K562 (cell line): ENCODE measurements around the gene RBFOX2. TPM values are rescaled to one million over a fixed set of nuclear protein-coding genes. Genes with fewer than 3 reads are reported as not detected.

Experiments used
- ATAC-seq: fragments of 200-7000 bp; cut with Tn5 transposase; 3 replicates; pipeline ENCODE4 v1.9.1; 2020; ENCODE audit warnings: moderate library complexity
- BruUV-seq: library from RNA; stranded (reverse); fragments of 400-500 nt; replicated peaks from 2 replicates; lab custom pipeline; 2021; lab: Mats Ljungman, UMichigan
- CTCF ChIA-PET: fragments of 300-600 bp; formaldehyde crosslinking; extraction: SDS; loops from one replicate; lab custom pipeline; 2021; ENCODE audit warnings: low intra/inter-chr PET ratio; lab: Yijun Ruan, JAX
- POLR2A ChIA-PET: fragments of 300-600, 350-650 bp; sonication (Branson Sonifier 250); formaldehyde crosslinking; extraction: SDS; loops from one replicate; lab custom pipeline; 2021; ENCODE audit warnings: antibody characterized with exemption, inconsistent platforms; lab: Yijun Ruan, JAX
- DNase-seq, 4 experiments: peaks; one replicate each; pipeline versions ENCODE4 v3.0.0 to v3.0.0-alpha.2; 2011 to 2018; ENCODE audit warnings: low spot score in 3 of 4, mixed read lengths in 3 of 4; ENCODE audit errors: extremely low read depth in 1 of 4
- FAIRE-seq: peaks from 2 replicates; lab custom pipeline; 2011; peaks lifted over from hg19 to GRCh38; lab: Jason Lieb, UNC
- H2AFZ ChIP-seq: 2 replicates; pipeline ENCODE4 v1.6.0; 2011; ENCODE audit warnings: low read depth, low read length, control low read depth, inconsistent platforms
- H3K27ac ChIP-seq: fragments of 200-600 bp; 3 replicates; pipeline ENCODE4 v1.8.0; 2011; ENCODE audit warnings: low read depth, mild to moderate bottlenecking, control low read depth, inconsistent platforms, low read length, moderate library complexity, mixed read lengths; ENCODE audit errors: extremely low read depth
- H3K27me3 ChIP-seq, 2 experiments: fragments of 300-600 bp in 1 of 2; 2 replicates in 1 of 2; 3 replicates in 1 of 2; pipeline versions ENCODE4 v1.6.0 to v1.8.0; 2011; ENCODE audit warnings: inconsistent platforms in 2 of 2, low read length in 2 of 2, mild to moderate bottlenecking in 1 of 2, mixed read lengths in 1 of 2, moderate library complexity in 1 of 2; ENCODE audit not compliant: control insufficient read depth in 2 of 2, insufficient read depth in 2 of 2
- H3K36me3 ChIP-seq: fragments of 300-600 bp; 3 replicates; pipeline ENCODE4 v1.8.0; 2011; ENCODE audit warnings: mild to moderate bottlenecking, low read length, inconsistent platforms; ENCODE audit not compliant: control insufficient read depth, insufficient read depth
- H3K4me1 ChIP-seq, 2 experiments: fragments of 200-600 bp in 1 of 2; replicated peaks in 1 of 2; 2 replicates in 1 of 2; 3 replicates in 1 of 2; pipeline versions ENCODE4 v1.5.1 to v1.8.0; 2011; ENCODE audit warnings: inconsistent platforms in 2 of 2, low read length in 2 of 2, mild to moderate bottlenecking in 1 of 2, mixed read lengths in 1 of 2, moderate library complexity in 1 of 2; ENCODE audit not compliant: control insufficient read depth in 2 of 2, insufficient read depth in 2 of 2
- H3K4me2 ChIP-seq: 2 replicates; pipeline ENCODE4 v1.6.1; 2011; ENCODE audit warnings: low read length, control low read depth, inconsistent platforms, mixed read lengths; ENCODE audit not compliant: insufficient read depth
- H3K4me3 ChIP-seq: fragments of 200-600 bp; sonication (generic), shearing (Covaris generic); 2 replicates; pipeline ENCODE4 v1.5.1; 2016; ENCODE audit warnings: control low read depth, inconsistent platforms
- H3K79me2 ChIP-seq: fragments of 200-600 bp; 3 replicates; pipeline ENCODE4 v1.8.0; 2011; ENCODE audit warnings: low read length, inconsistent platforms; ENCODE audit not compliant: control insufficient read depth, insufficient read depth
- H3K9ac ChIP-seq, 2 experiments: 2 replicates each; pipeline versions ENCODE4 v1.6.0 to v1.6.1; 2011; ENCODE audit warnings: low read depth in 2 of 2, low read length in 2 of 2, control low read depth in 1 of 2, inconsistent platforms in 1 of 2, mild to moderate bottlenecking in 1 of 2, mixed read lengths in 1 of 2; ENCODE audit not compliant: insufficient read depth in 1 of 2
- H3K9me1 ChIP-seq: one replicate; pipeline ENCODE4 v1.6.0; 2011; ENCODE audit warnings: inconsistent platforms, mild to moderate bottlenecking, low read length, moderate library complexity; ENCODE audit not compliant: control insufficient read depth, insufficient read depth
- H3K9me3 ChIP-seq: replicated peaks from 2 replicates; pipeline ENCODE4 v1.5.1; 2011; ENCODE audit warnings: low read depth, low read length, inconsistent platforms; ENCODE audit not compliant: control insufficient read depth, insufficient read depth
- H4K20me1 ChIP-seq: replicated peaks from 2 replicates; pipeline ENCODE4 v1.6.1; 2011; ENCODE audit warnings: low read length, inconsistent platforms, mixed read lengths; ENCODE audit not compliant: control insufficient read depth, insufficient read depth
- PHB ChIP-seq: fragments of 250-450 bp; sonication (Bioruptor Pico); IDR thresholded peaks from 2 replicates; pipeline ENCODE4 v1.5.0; 2021
- PHF8 ChIP-seq: fragments of 200-600 bp; sonication (generic); IDR thresholded peaks from 2 replicates; pipeline ENCODE4 v1.6.1; 2012; ENCODE audit warnings: mixed run types, mild to moderate bottlenecking, inconsistent platforms, low read length, moderate library complexity, borderline replicate concordance
- POLR2B ChIP-seq: fragments of 450-650 bp; IDR thresholded peaks from 2 replicates; pipeline ENCODE4 v1.6.1; 2018; ENCODE audit warnings: low read depth; ENCODE audit not compliant: partially characterized antibody
- SIRT6 ChIP-seq: IDR thresholded peaks from one replicate; pipeline ENCODE4 v1.6.1; 2012; ENCODE audit warnings: low read depth, mild to moderate bottlenecking, control low read depth, inconsistent platforms, low read length, moderate library complexity
- U2AF2 ChIP-seq: fragments of 200-400 bp; formaldehyde crosslinking; optimal IDR thresholded peaks from 2 replicates; pipeline ENCODE3; 2017; ENCODE audit warnings: low read depth, mild to moderate bottlenecking, low read length
- YY1 ChIP-seq, 3 experiments: IDR thresholded peaks; 2 replicates each; pipeline ENCODE4 v1.6.1; 2011; ENCODE audit warnings: low read length in 2 of 3, mild to moderate bottlenecking in 2 of 3, moderate library complexity in 2 of 3, borderline replicate concordance in 1 of 3, control low read depth in 1 of 3, low read depth in 1 of 3; ENCODE audit not compliant: insufficient read depth in 3 of 3, insufficient replicate concordance in 2 of 3, control insufficient read depth in 1 of 3, insufficient read length in 1 of 3; ENCODE audit errors: extremely low read depth in 1 of 3
- ZNF140 ChIP-seq: fragments of 250-450 bp; sonication (Bioruptor Pico); IDR thresholded peaks from 2 replicates; pipeline ENCODE4 v1.8.0; 2021; ENCODE audit warnings: moderate library complexity, mild to moderate bottlenecking, inconsistent platforms
- ZNF764 ChIP-seq: fragments of 250-450 bp; sonication (Bioruptor Pico); IDR thresholded peaks from 2 replicates; pipeline ENCODE4 v1.4.0; 2020; ENCODE audit warnings: low read depth, mild to moderate bottlenecking, moderate library complexity
- WGBS: fragments of 100-300 bp; shearing (Covaris generic); methylation state at CpG from one replicate; pipeline ENCODE4 v1.1.6; 2016; ENCODE audit warnings: low coverage, mixed read lengths; ENCODE audit not compliant: insufficient coverage; ENCODE audit errors: missing lambda C conversion rate; 5-methylcytosine and 5-hydroxymethylcytosine counted together
- in situ Hi-C: fragments of 300-500 bp; cut with MboI; formaldehyde crosslinking; loops from 4 replicates; pipeline ENCODE4 v1.15.0; 2018; ENCODE audit warnings: inconsistent platforms, mixed read lengths
- intact Hi-C: fragments of 100-400 bp; cut with micrococcal nuclease; formaldehyde crosslinking; loops from 2 replicates; pipeline ENCODE4 v1.14.2; 2022
- polyA plus RNA-seq, 8 experiments: library from polyadenylated mRNA; depleted of rRNA in 4 of 8; stranded (reverse) in 5 of 8; unstranded in 3 of 8; fragments of >200 nt; fragmentation: Nextera tagmentation in 2 of 8; fragmentation: Illumina TruSeq in 1 of 8; extraction: Ambion mirVana in 2 of 8; extraction: Trizol in 1 of 8; gene quantifications; 2 replicates each; pipeline versions ENCODE4 v1.2.1 to v1.2.3, GENCODE V29; 2011 to 2014; ENCODE audit warnings: inconsistent platforms in 1 of 8, missing spikeins in 1 of 8
- total RNA-seq, 7 experiments: library from RNA; depleted of rRNA in 6 of 7; stranded (reverse); fragments of >200 nt in 6 of 7; fragmentation: Illumina TruSeq in 2 of 7; extraction: Trizol in 2 of 7; gene quantifications; 2 replicates each; pipeline versions ENCODE4 v1.2.1 to v1.2.3, GENCODE V29; 2011 to 2021; ENCODE audit warnings: low replicate concordance in 1 of 7
- TF ChIP-seq, protein P1 (sequence below): sonication (generic); formaldehyde crosslinking; IDR thresholded peaks from 2 replicates; pipeline ENCODE4 v1.8.1; 2022; ENCODE audit warnings: missing genetic modification reagents
- TF ChIP-seq, protein P2 (sequence below): fragments of 450-650 bp; IDR thresholded peaks from 2 replicates; pipeline ENCODE4 v1.6.1; 2016; ENCODE audit warnings: mild to moderate bottlenecking

Gene RBFOX2
- total and polyA plus RNA-seq, 9 of the 15 experiments (the other 6 are each of a cell fraction or from before 2014, with no cell fraction given) = 5.8 to 24.8 (median 14.2) TPM

DNA sequence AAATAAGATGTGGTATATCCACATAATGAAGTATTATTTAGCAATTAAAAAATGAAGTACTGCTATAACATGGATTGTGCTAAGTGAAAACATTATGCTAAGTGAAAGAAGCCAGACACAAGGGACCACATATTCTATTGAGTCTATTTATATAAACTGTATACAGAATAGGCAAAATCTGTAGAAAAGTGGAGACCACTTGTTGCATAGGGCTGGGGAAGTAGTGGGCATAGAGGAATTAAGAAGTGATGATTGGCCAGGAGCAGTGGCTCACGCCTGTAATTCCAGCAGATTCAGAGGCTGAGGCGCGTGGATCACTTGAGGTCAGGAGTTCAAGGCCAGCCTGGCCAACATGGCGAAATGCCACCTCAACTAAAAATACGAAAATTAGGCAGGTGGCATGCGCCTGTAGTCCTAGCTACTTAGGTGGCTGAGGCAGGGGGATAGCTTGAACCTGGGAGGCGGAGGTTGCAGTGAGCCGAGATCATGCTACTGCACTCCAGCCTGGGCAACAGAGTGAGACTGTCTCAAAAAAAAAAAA is 109.6 kb downstream of the RBFOX2 start:
- no peak overlapping the region for H3K4me2 ChIP-seq
- no peaks in the 10 kb centered on the region for H3K36me3 ChIP-seq
- DNase-seq (no peak), ATAC-seq (no peak), FAIRE-seq (no peak)
- H3K9me1 ChIP-seq = no peaks in the 10 kb centered on the region
- TF ChIP-seq, protein P1, sequence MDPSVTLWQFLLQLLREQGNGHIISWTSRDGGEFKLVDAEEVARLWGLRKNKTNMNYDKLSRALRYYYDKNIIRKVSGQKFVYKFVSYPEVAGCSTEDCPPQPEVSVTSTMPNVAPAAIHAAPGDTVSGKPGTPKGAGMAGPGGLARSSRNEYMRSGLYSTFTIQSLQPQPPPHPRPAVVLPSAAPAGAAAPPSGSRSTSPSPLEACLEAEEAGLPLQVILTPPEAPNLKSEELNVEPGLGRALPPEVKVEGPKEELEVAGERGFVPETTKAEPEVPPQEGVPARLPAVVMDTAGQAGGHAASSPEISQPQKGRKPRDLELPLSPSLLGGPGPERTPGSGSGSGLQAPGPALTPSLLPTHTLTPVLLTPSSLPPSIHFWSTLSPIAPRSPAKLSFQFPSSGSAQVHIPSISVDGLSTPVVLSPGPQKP = no peak
- TF ChIP-seq POLR2B (no peak), SIRT6 (no peak), PHF8 (no peak), PHB (no peak), YY1 (IDR thresholded peaks at IDR 0.05; ENCODE audit: borderline replicate concordance in 1 of 3, control insufficient read depth in 1 of 3, extremely low read depth in 1 of 3, insufficient read depth in 3 of 3, insufficient read length in 1 of 3, insufficient replicate concordance in 2 of 3, low read depth in 1 of 3, low read length in 2 of 3) (no peak), U2AF2 (no peak), ZNF764 (CRISPR knock-in tag) (no peak), ZNF140 (CRISPR knock-in tag) (no peak)
- TF ChIP-seq, protein P2, sequence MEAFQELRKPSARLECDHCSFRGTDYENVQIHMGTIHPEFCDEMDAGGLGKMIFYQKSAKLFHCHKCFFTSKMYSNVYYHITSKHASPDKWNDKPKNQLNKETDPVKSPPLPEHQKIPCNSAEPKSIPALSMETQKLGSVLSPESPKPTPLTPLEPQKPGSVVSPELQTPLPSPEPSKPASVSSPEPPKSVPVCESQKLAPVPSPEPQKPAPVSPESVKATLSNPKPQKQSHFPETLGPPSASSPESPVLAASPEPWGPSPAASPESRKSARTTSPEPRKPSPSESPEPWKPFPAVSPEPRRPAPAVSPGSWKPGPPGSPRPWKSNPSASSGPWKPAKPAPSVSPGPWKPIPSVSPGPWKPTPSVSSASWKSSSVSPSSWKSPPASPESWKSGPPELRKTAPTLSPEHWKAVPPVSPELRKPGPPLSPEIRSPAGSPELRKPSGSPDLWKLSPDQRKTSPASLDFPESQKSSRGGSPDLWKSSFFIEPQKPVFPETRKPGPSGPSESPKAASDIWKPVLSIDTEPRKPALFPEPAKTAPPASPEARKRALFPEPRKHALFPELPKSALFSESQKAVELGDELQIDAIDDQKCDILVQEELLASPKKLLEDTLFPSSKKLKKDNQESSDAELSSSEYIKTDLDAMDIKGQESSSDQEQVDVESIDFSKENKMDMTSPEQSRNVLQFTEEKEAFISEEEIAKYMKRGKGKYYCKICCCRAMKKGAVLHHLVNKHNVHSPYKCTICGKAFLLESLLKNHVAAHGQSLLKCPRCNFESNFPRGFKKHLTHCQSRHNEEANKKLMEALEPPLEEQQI = no peak
- intact Hi-C loops = loop anchor here (10.0 kb wide), 1 partner anchor 74 kb away; no protein-coding TSS in a partner anchor
- no peak overlapping the region for H3K9ac ChIP-seq
- peaks cover 9% of the 10 kb centered on the region; the same call in 2 of the 3 replicates for H3K79me2 ChIP-seq
- 86% methylated on average over 5 of the region's 8 CpGs for WGBS
- no peaks in the 10 kb centered on the region for H4K20me1 ChIP-seq
- H3K9me3 ChIP-seq = no peaks in the 10 kb centered on the region
- H3K27ac ChIP-seq = no peak overlapping the region
- H2AFZ ChIP-seq = no peak overlapping the region
- H3K4me3 ChIP-seq = no peak overlapping the region
- POLR2A ChIA-PET = no interaction called here
- no TSS peak for BruUV-seq
- CTCF ChIA-PET = no interaction called here
- H3K4me1 ChIP-seq = peaks cover 0 to 11% of the 10 kb centered on the region in 2 experiments; a peak in 2 of 5 replicates
- no peaks in the 10 kb centered on the region for H3K27me3 ChIP-seq
- in situ Hi-C loops = no loop called here
